ENCODE data around the gene BCAS3.

BCAS3 gene

GRCh38 chr17:61208301-61209105, 530.9 kb downstream of the BCAS3 start:
- no peaks in the 10 kb centered on the region for H3K36me3 Mint-ChIP-seq (ENCODE audit: insufficient read depth)
- DNase-seq (ENCODE audit: low spot score in 2 of 2) (no peak), ATAC-seq (replicated peaks; ENCODE audit: extremely low read depth, poor library complexity, severe bottlenecking) (no peak)
- no peak overlapping the region for H3K4me3 Mint-ChIP-seq
- no peak overlapping the region for H3K27ac Mint-ChIP-seq (ENCODE audit: low read depth)
- H3K9me3 Mint-ChIP-seq, result no peaks in the 10 kb centered on the region
- H3K4me1 Mint-ChIP-seq, result no peaks in the 10 kb centered on the region
- no peaks in the 10 kb centered on the region for H3K27me3 Mint-ChIP-seq

DNA sequence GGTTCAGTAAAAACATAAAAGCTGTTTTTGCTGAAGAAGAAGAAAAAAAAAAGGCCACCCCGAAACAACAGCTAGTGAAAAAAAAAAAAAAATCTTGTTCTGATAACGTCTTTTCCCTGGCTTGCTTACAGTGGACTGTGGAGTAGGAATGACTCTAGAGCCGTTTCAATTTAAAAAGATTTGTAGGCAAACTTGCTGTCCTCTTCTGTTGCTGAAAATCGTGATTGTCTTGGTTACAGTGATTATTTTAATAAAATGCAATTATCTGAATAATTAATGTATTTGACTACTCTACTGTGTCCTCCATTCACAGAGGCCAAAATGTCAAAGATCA, 531.4 kb downstream of the BCAS3 start:
- no peak for DNase-seq (ENCODE audit: low spot score in 2 of 2)
- Mint-ChIP-seq H3K9me3 (no peaks in the 10 kb centered on the region), H3K27ac (ENCODE audit: low read depth) (no peak overlapping the region), H3K27me3 (no peaks in the 10 kb centered on the region), H3K36me3 (ENCODE audit: insufficient read depth) (no peaks in the 10 kb centered on the region), H3K4me3 (no peak overlapping the region), H3K4me1 (no peaks in the 10 kb centered on the region)
- no peak for ATAC-seq (replicated peaks; ENCODE audit: extremely low read depth, poor library complexity, severe bottlenecking)

- ATAC-seq (replicated peaks; ENCODE audit: extremely low read depth, poor library complexity, severe bottlenecking), result no peak
- no peaks in the 10 kb centered on the region for H3K9me3 Mint-ChIP-seq
- no peaks in the 10 kb centered on the region for H3K36me3 Mint-ChIP-seq (ENCODE audit: insufficient read depth)
- H3K27me3 Mint-ChIP-seq, result no peaks in the 10 kb centered on the region
- no peaks in the 10 kb centered on the region for H3K4me1 Mint-ChIP-seq
- H3K27ac Mint-ChIP-seq (ENCODE audit: low read depth), result no peak overlapping the region
- no peak for DNase-seq (ENCODE audit: low spot score in 2 of 2)
- no peak overlapping the region for H3K4me3 Mint-ChIP-seq
These were observed 531.9 kb downstream of the BCAS3 start for GRCh38 chr17:61209525-61209924.

GRCh38 chr17:61211236-61211635, 533.6 kb downstream of the BCAS3 start:
- DNase-seq (ENCODE audit: low spot score in 2 of 2) (no peak), ATAC-seq (replicated peaks; ENCODE audit: extremely low read depth, poor library complexity, severe bottlenecking) (no peak)
- H3K36me3 Mint-ChIP-seq (ENCODE audit: insufficient read depth), result no peaks in the 10 kb centered on the region
- no peak overlapping the region for H3K4me3 Mint-ChIP-seq
- no peaks in the 10 kb centered on the region for H3K27me3 Mint-ChIP-seq
- no peaks in the 10 kb centered on the region for H3K9me3 Mint-ChIP-seq
- no peaks in the 10 kb centered on the region for H3K4me1 Mint-ChIP-seq
- H3K27ac Mint-ChIP-seq (ENCODE audit: low read depth), result no peak overlapping the region

GRCh38 chr17:61212655-61213054, 535.0 kb downstream of the BCAS3 start:
- no peaks in the 10 kb centered on the region for H3K36me3 Mint-ChIP-seq (ENCODE audit: insufficient read depth)
- no peaks in the 10 kb centered on the region for H3K9me3 Mint-ChIP-seq
- H3K27me3 Mint-ChIP-seq, result no peaks in the 10 kb centered on the region
- no peak overlapping the region for H3K4me3 Mint-ChIP-seq
- no peak overlapping the region for H3K27ac Mint-ChIP-seq (ENCODE audit: low read depth)
- H3K4me1 Mint-ChIP-seq, result no peaks in the 10 kb centered on the region
- DNase-seq (ENCODE audit: low spot score in 2 of 2) (no peak), ATAC-seq (replicated peaks; ENCODE audit: extremely low read depth, poor library complexity, severe bottlenecking) (no peak)

GRCh38 chr17:61214753-61215152, 537.1 kb downstream of the BCAS3 start:
- ATAC-seq (replicated peaks; ENCODE audit: extremely low read depth, poor library complexity, severe bottlenecking), result no peak
- H3K27ac Mint-ChIP-seq (ENCODE audit: low read depth), result no peak overlapping the region

GRCh38 chr17:61216066-61216465, 538.4 kb downstream of the BCAS3 start:
- Mint-ChIP-seq H3K9me3 (no peaks in the 10 kb centered on the region), H3K4me3 (no peak overlapping the region), H3K27me3 (no peaks in the 10 kb centered on the region), H3K27ac (ENCODE audit: low read depth) (no peak overlapping the region), H3K36me3 (ENCODE audit: insufficient read depth) (peaks cover 2% of the 10 kb centered on the region), H3K4me1 (peaks cover 14% of the 10 kb centered on the region)
- no peak for ATAC-seq (replicated peaks; ENCODE audit: extremely low read depth, poor library complexity, severe bottlenecking)
- no peak for DNase-seq (ENCODE audit: low spot score in 2 of 2)

More at GRCh38 chr17:61214753-61215152, 537.1 kb downstream of the BCAS3 start:
- Mint-ChIP-seq H3K4me1 (peaks cover 4% of the 10 kb centered on the region), H3K36me3 (ENCODE audit: insufficient read depth) (no peaks in the 10 kb centered on the region), H3K27me3 (no peaks in the 10 kb centered on the region), H3K4me3 (no peak overlapping the region), H3K9me3 (no peaks in the 10 kb centered on the region)
- DNase-seq (ENCODE audit: low spot score in 2 of 2), result no peak

GRCh38 chr17:61217878-61218437, 540.3 kb downstream of the BCAS3 start:
- no peaks in the 10 kb centered on the region for H3K27me3 Mint-ChIP-seq
- no peak overlapping the region for H3K4me3 Mint-ChIP-seq
- H3K27ac Mint-ChIP-seq (ENCODE audit: low read depth), result no peak overlapping the region
- peaks cover 5% of the 10 kb centered on the region for H3K36me3 Mint-ChIP-seq (ENCODE audit: insufficient read depth)
- no peak for DNase-seq (ENCODE audit: low spot score in 2 of 2)
- no peaks in the 10 kb centered on the region for H3K9me3 Mint-ChIP-seq
- no peak for ATAC-seq (replicated peaks; ENCODE audit: extremely low read depth, poor library complexity, severe bottlenecking)
- peaks cover 33% of the 10 kb centered on the region for H3K4me1 Mint-ChIP-seq

- ATAC-seq (replicated peaks; ENCODE audit: extremely low read depth, poor library complexity, severe bottlenecking) (no peak), DNase-seq (ENCODE audit: low spot score in 2 of 2) (no peak)
- Mint-ChIP-seq H3K27ac (ENCODE audit: low read depth) (no peak overlapping the region), H3K36me3 (ENCODE audit: insufficient read depth) (peaks cover 5% of the 10 kb centered on the region), H3K4me3 (no peak overlapping the region), H3K9me3 (no peaks in the 10 kb centered on the region), H3K4me1 (peaks cover 34% of the 10 kb centered on the region), H3K27me3 (no peaks in the 10 kb centered on the region)
These were observed 540.8 kb downstream of the BCAS3 start for GRCh38 chr17:61218438-61218837.

- Mint-ChIP-seq H3K4me1 (peaks cover 34% of the 10 kb centered on the region), H3K4me3 (no peak overlapping the region), H3K36me3 (ENCODE audit: insufficient read depth) (peaks cover 5% of the 10 kb centered on the region), H3K27me3 (no peaks in the 10 kb centered on the region), H3K9me3 (no peaks in the 10 kb centered on the region), H3K27ac (ENCODE audit: low read depth) (no peak overlapping the region)
- DNase-seq (ENCODE audit: low spot score in 2 of 2) (no peak), ATAC-seq (replicated peaks; ENCODE audit: extremely low read depth, poor library complexity, severe bottlenecking) (no peak)
These were observed 541.8 kb downstream of the BCAS3 start for GRCh38 chr17:61219460-61219859.

DNA sequence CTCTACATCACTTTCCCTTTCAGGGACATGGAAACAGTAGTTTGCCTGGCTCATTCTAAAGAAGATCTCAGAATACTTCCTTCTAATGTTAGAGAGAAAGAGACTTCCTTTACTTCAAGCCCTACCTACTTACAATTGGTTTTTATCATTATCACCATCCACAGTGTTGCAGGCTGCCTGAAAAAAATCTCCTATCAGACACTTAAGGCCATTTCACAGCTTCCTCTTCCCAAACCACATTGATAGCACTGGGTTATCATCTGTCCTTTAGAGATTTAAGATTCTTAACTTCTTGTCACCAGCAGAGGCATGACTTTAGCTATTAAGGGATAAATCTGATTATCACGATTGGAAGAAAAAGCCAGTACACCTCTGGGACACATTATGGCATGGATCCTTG, 543.5 kb downstream of the BCAS3 start:
- Mint-ChIP-seq H3K4me1 (peaks cover 38% of the 10 kb centered on the region), H3K36me3 (ENCODE audit: insufficient read depth) (peaks cover 5% of the 10 kb centered on the region), H3K27ac (ENCODE audit: low read depth) (peak overlapping the region; percentile 46), H3K9me3 (no peaks in the 10 kb centered on the region), H3K4me3 (peak overlapping the region; percentile 74), H3K27me3 (no peaks in the 10 kb centered on the region)
- DNase-seq (ENCODE audit: low spot score in 2 of 2) (no peak), ATAC-seq (replicated peaks; ENCODE audit: extremely low read depth, poor library complexity, severe bottlenecking) (no peak)

- Mint-ChIP-seq H3K27ac (ENCODE audit: low read depth) (peak overlapping the region; percentile 81), H3K27me3 (no peaks in the 10 kb centered on the region), H3K9me3 (no peaks in the 10 kb centered on the region), H3K4me1 (peaks cover 38% of the 10 kb centered on the region), H3K36me3 (ENCODE audit: insufficient read depth) (peaks cover 7% of the 10 kb centered on the region), H3K4me3 (peak overlapping the region; percentile 74)
- peak; percentile 8 for ATAC-seq (replicated peaks; ENCODE audit: extremely low read depth, poor library complexity, severe bottlenecking)
- DNase-seq (ENCODE audit: low spot score in 2 of 2), result no peak
These were observed 544.2 kb downstream of the BCAS3 start for GRCh38 chr17:61221597-61222471.

DNA sequence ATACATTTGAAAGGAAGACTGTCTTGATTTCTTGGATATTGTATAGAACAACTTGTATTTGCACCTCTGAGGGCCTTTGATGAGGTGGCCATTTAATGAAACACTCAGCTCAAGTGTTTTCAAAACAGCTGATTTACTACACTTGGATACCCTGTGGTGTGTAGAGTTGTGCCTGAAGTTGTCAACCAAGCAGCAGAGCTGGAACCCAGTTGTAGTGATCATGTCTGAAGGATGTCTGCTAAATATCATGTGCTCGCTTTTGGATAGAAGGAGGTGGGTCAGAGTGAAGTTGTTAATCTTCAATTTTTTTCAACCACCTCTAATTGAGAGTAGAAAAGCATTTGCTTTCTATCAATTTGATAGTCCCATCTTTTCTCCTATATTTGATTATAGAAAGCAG, 546.1 kb downstream of the BCAS3 start:
- Mint-ChIP-seq H3K27ac (ENCODE audit: low read depth) (no peak overlapping the region), H3K4me3 (peak overlapping the region; percentile 74)

More for the DNA sequence above, 546.1 kb downstream of the BCAS3 start:
- Mint-ChIP-seq H3K27me3 (no peaks in the 10 kb centered on the region), H3K4me1 (peaks cover 38% of the 10 kb centered on the region), H3K9me3 (no peaks in the 10 kb centered on the region), H3K36me3 (ENCODE audit: insufficient read depth) (peaks cover 7% of the 10 kb centered on the region)
- no peak for DNase-seq (ENCODE audit: low spot score in 2 of 2)
- ATAC-seq (replicated peaks; ENCODE audit: extremely low read depth, poor library complexity, severe bottlenecking), result no peak

Measured in central memory CD8-positive, alpha-beta T cell (primary cell).